GM21723 (cell line): ENCODE results near the gene EEFSEC.

ENCODE experiments used
- ATAC-seq: cut with Tn5 transposase; IDR thresholded peaks from one replicate; pipeline ENCODE4 v1.9.1; 2021; ENCODE audit warnings: mild to moderate bottlenecking, moderate library complexity; ENCODE audit not compliant: unreplicated experiment

The EEFSEC gene

GRCh38 chr3:128283421-128283820 lies 130.1 kb downstream of the EEFSEC start:
- ATAC-seq, result no peak

- no peak for ATAC-seq
These were observed 132.0 kb downstream of the EEFSEC start for GRCh38 chr3:128285042-128285966.

GRCh38 chr3:128285967-128286321 lies 132.7 kb downstream of the EEFSEC start:
- no peak for ATAC-seq

- no peak for ATAC-seq
These were observed 133.4 kb downstream of the EEFSEC start for GRCh38 chr3:128286691-128287090.

GRCh38 chr3:128287216-128287615 lies 133.9 kb downstream of the EEFSEC start:
- no peak for ATAC-seq

- no peak for ATAC-seq
These were observed 136.3 kb downstream of the EEFSEC start for GRCh38 chr3:128289534-128289933.

GRCh38 chr3:128290484-128290883 lies 137.2 kb downstream of the EEFSEC start:
- no peak for ATAC-seq

GRCh38 chr3:128293930-128294329 lies 140.6 kb downstream of the EEFSEC start:
- no peak for ATAC-seq

- ATAC-seq, result no peak
These were observed 141.8 kb downstream of the EEFSEC start for GRCh38 chr3:128294999-128295468.

GRCh38 chr3:128296469-128297251 lies 143.4 kb downstream of the EEFSEC start:
- no peak for ATAC-seq

- ATAC-seq, result no peak
These were observed 144.3 kb downstream of the EEFSEC start for GRCh38 chr3:128297401-128298138.

- ATAC-seq, result no peak
These were observed 148.1 kb downstream of the EEFSEC start for GRCh38 chr3:128301186-128302023.

GRCh38 chr3:128306481-128306880 lies 153.2 kb downstream of the EEFSEC start:
- no peak for ATAC-seq

GRCh38 chr3:128307029-128307633 lies 153.8 kb downstream of the EEFSEC start:
- ATAC-seq, result no peak

- ATAC-seq, result no peak
These were observed 154.6 kb downstream of the EEFSEC start for GRCh38 chr3:128307781-128308469.

- ATAC-seq, result no peak
These were observed 155.7 kb downstream of the EEFSEC start for GRCh38 chr3:128309026-128309425.

GRCh38 chr3:128310286-128311058 lies 157.2 kb downstream of the EEFSEC start:
- no peak for ATAC-seq

- ATAC-seq, result no peak
These were observed 158.2 kb downstream of the EEFSEC start for GRCh38 chr3:128311441-128311844.
